SK-N-MC (cell line): ENCODE measurements around the gene TMPRSS9.

Source experiments
- EZH2 ChIP-seq: fragments of 200-600 bp; sonication (generic); IDR thresholded peaks from one replicate; pipeline ENCODE4 v1.6.1; 2017; ENCODE audit warnings: antibody characterized with exemption
- FOXP2 ChIP-seq: optimal IDR thresholded peaks from 2 replicates; pipeline ENCODE3; 2011; ENCODE audit warnings: mild to moderate bottlenecking, moderate library complexity; ENCODE audit not compliant: insufficient read depth; ENCODE audit errors: extremely low read length, control extremely low read depth
- POLR2AphosphoS5 ChIP-seq: IDR thresholded peaks from 2 replicates; pipeline ENCODE4 v1.6.1; 2012; ENCODE audit warnings: mild to moderate bottlenecking, low read depth, low read length, borderline replicate concordance

DNA sequence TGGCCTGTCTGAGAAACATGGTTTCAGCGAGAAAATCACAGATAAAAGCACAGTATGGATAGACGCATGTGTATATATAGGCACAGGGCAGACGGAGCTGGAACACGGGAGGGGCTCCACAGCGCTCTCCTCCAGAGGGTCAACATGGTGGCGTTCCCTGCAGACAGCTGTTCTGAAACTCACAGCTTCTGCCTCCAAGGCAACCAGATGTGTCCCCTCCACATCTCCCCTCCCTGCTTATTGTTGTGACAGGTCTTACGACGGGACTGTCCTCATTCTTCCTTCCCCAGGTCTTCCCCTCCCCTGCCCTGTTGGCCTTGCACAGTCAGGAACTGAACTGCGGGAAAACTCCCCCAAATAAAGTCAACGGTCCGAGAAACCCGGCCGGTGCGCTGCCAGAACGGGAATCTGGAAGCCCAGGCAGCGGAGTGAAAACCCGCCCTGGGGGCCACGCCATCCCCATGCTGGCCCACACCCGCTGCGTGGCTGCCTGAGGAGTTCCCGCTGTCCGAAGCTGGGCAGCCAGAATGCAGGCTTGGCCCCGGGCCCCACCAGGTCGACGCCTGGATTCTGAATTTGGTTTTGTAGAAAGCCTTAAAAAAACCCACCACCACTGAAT is 70.0 kb downstream of the TMPRSS9 start:
- TF ChIP-seq EZH2 (no peak), POLR2AphosphoS5 (no peak), FOXP2 (no peak)
